Measurements from ENCODE around the gene PCDHGC4. TPM values are rescaled to one million over a fixed set of nuclear protein-coding genes. Genes with fewer than 3 reads are reported as not detected.

The PCDHGC4 gene
- total RNA-seq, 1 experiment from 2014 or later, result 0.40 TPM

DNA sequence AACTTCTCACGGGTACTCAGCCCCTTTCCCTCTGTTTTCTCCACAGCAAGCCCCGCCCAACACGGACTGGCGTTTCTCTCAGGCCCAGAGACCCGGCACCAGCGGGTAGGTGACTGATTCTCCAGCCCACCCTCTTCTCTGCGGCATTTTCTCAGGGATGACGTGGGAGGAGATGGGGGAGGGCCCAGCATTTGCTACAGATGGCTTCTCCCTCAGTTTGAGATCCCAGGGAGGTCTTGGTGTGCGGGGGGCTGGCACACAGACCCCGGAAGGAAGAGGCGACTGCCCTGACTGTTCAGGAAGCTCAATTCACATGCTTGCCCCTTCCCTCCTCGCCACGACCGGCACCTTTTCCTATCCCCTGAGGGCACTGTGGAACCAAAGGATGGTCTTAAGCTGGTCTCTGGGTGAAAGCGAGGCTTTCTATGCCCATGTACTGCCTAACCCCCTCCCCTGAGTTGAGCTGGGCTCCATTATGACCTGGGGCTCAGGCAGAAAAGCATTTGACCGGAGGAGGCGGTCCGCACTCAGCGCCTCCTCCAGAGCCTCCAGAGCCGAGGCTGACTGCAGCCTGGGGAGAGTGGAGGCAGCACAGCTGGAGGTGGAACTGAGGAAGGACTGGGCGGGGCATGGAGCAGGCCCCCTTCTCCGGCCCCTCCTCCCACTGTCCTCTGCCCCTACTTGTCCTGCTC, 10.1 kb downstream of the PCDHGC4 start:
- H3K4me1 Mint-ChIP-seq (ENCODE audit: insufficient read depth, unreplicated experiment), result no peaks in the 10 kb centered on the region
- H3K36me3 Mint-ChIP-seq (ENCODE audit: insufficient read depth, unreplicated experiment), result peaks cover 5% of the 10 kb centered on the region
- ChIA-PET CTCF (interaction anchor here (0.7 to 1.7 kb wide), 3 partner anchors 18 to 833 kb away, joined by 3 to 4 read pairs (median 3); no protein-coding TSS in a partner anchor), POLR2A (no interaction called here)
- no peak overlapping the region for H3K4me3 Mint-ChIP-seq (ENCODE audit: unreplicated experiment)
- H3K9me3 Mint-ChIP-seq (ENCODE audit: unreplicated experiment), result no peaks in the 10 kb centered on the region
- H3K27ac Mint-ChIP-seq (ENCODE audit: low read depth, unreplicated experiment), result no peak overlapping the region
- intact Hi-C loops (cut with micrococcal nuclease), result no loop called here
- H3K27me3 Mint-ChIP-seq (ENCODE audit: insufficient read depth, unreplicated experiment), result no peaks in the 10 kb centered on the region
- no TSS peak for BruUV-seq (replicated peaks)
- TF ChIP-seq, protein P1, sequence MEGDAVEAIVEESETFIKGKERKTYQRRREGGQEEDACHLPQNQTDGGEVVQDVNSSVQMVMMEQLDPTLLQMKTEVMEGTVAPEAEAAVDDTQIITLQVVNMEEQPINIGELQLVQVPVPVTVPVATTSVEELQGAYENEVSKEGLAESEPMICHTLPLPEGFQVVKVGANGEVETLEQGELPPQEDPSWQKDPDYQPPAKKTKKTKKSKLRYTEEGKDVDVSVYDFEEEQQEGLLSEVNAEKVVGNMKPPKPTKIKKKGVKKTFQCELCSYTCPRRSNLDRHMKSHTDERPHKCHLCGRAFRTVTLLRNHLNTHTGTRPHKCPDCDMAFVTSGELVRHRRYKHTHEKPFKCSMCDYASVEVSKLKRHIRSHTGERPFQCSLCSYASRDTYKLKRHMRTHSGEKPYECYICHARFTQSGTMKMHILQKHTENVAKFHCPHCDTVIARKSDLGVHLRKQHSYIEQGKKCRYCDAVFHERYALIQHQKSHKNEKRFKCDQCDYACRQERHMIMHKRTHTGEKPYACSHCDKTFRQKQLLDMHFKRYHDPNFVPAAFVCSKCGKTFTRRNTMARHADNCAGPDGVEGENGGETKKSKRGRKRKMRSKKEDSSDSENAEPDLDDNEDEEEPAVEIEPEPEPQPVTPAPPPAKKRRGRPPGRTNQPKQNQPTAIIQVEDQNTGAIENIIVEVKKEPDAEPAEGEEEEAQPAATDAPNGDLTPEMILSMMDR (IDR thresholded peaks at IDR 0.05; ENCODE audit: unreplicated experiment), result no peak
- DNase-seq (ENCODE audit: unreplicated experiment), result no peak

DNA sequence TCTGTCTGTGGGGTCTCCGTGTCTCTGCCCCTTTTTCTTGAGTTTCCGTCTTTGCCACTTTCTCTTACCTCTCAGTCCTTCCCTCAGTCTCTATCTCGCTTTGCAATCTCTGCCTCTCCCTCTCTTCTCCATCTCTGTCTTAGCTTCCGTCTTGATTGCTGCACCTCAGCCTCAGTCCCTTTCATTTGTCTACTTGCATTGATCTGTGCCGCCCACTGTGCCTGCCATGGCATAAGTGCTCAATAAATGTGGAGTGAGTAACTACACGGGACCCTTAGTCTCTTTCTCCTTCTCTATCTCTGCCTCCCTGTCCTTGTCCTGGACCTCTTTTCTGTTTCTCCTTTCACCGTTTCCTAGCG, 10.6 kb downstream of the PCDHGC4 start:
- no peaks in the 10 kb centered on the region for H3K4me1 Mint-ChIP-seq (ENCODE audit: insufficient read depth, unreplicated experiment)
- DNase-seq (ENCODE audit: unreplicated experiment), result no peak
- H3K9me3 Mint-ChIP-seq (ENCODE audit: unreplicated experiment), result no peaks in the 10 kb centered on the region
- ChIA-PET CTCF (interaction anchor here (0.7 to 1.7 kb wide), 2 partner anchors 68 to 833 kb away, joined by 3 to 4 read pairs; no protein-coding TSS in a partner anchor), POLR2A (no interaction called here)
- no peak overlapping the region for H3K27ac Mint-ChIP-seq (ENCODE audit: low read depth, unreplicated experiment)
- H3K4me3 Mint-ChIP-seq (ENCODE audit: unreplicated experiment), result no peak overlapping the region
- TF ChIP-seq, protein P1 (IDR thresholded peaks at IDR 0.05; ENCODE audit: unreplicated experiment), result no peak
- BruUV-seq (replicated peaks), result no TSS peak
- intact Hi-C loops (cut with micrococcal nuclease), result no loop called here
- peaks cover 5% of the 10 kb centered on the region for H3K36me3 Mint-ChIP-seq (ENCODE audit: insufficient read depth, unreplicated experiment)
- H3K27me3 Mint-ChIP-seq (ENCODE audit: insufficient read depth, unreplicated experiment), result no peaks in the 10 kb centered on the region

DNA sequence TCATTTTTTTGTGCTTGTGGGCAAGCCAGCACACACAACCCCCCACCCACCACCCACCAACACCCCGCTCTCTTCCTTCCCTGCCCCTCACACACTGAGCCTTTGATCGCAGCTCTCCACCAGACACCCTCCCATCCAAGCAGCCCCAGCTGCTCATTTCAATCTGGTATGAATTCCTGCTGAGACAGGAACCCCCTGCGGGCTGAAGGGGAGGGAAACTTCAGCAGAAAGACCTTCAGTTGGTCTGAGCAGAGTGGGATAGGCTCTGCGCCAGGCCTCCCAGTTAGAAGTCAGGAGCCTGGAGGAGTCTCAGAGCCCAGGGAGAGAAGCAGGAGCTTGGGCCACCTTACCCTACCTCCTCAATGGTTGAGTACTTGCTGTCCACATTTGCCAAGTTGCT, 11.2 kb downstream of the PCDHGC4 start:
- Mint-ChIP-seq H3K27ac (ENCODE audit: low read depth, unreplicated experiment) (no peak overlapping the region), H3K27me3 (ENCODE audit: insufficient read depth, unreplicated experiment) (no peaks in the 10 kb centered on the region), H3K4me1 (ENCODE audit: insufficient read depth, unreplicated experiment) (no peaks in the 10 kb centered on the region), H3K36me3 (ENCODE audit: insufficient read depth, unreplicated experiment) (peaks cover 5% of the 10 kb centered on the region), H3K9me3 (ENCODE audit: unreplicated experiment) (no peaks in the 10 kb centered on the region), H3K4me3 (ENCODE audit: unreplicated experiment) (no peak overlapping the region)
- ChIA-PET POLR2A (no interaction called here), CTCF (interaction anchor here (0.7 kb wide), 1 partner anchor 1585 kb away, joined by 4 read pairs; no protein-coding TSS in a partner anchor)
- intact Hi-C loops (cut with micrococcal nuclease), result no loop called here
- no peak for DNase-seq (ENCODE audit: unreplicated experiment)
- no TSS peak for BruUV-seq (replicated peaks)
- TF ChIP-seq, protein P1 (IDR thresholded peaks at IDR 0.05; ENCODE audit: unreplicated experiment), result no peak

GRCh38 chr5:141501761-141502160, 16.9 kb downstream of the PCDHGC4 start:
- no TSS peak for BruUV-seq (replicated peaks)
- POLR2A ChIA-PET, result no interaction called here
- H3K4me3 Mint-ChIP-seq (ENCODE audit: unreplicated experiment), result no peak overlapping the region

More at GRCh38 chr5:141501761-141502160, 16.9 kb downstream of the PCDHGC4 start:
- Mint-ChIP-seq H3K36me3 (ENCODE audit: insufficient read depth, unreplicated experiment) (peaks cover 6% of the 10 kb centered on the region), H3K9me3 (ENCODE audit: unreplicated experiment) (no peaks in the 10 kb centered on the region), H3K27ac (ENCODE audit: low read depth, unreplicated experiment) (no peak overlapping the region), H3K27me3 (ENCODE audit: insufficient read depth, unreplicated experiment) (no peaks in the 10 kb centered on the region), H3K4me1 (ENCODE audit: insufficient read depth, unreplicated experiment) (no peaks in the 10 kb centered on the region)
- no peak for DNase-seq (ENCODE audit: unreplicated experiment)
- TF ChIP-seq, protein P1 (IDR thresholded peaks at IDR 0.05; ENCODE audit: unreplicated experiment), result no peak
- intact Hi-C loops (cut with micrococcal nuclease), result no loop called here
- CTCF ChIA-PET, result interaction anchor here (0.7 to 4.9 kb wide), 4 partner anchors 11 to 730 kb away, joined by 3 to 27 read pairs (median 6); no protein-coding TSS in a partner anchor

All from MCF 10A (cell line).